SW 1271 (cell line): ENCODE measurements around the gene TMEM201.
"Not testable (repeated sequence)": the region's sequence is repeated elsewhere in the genome, so short reads cannot be mapped to it uniquely, and the experiment has no call there.

Experiments
- DNase-seq, 2 experiments: peaks; one replicate each; lab custom pipeline; 2025; lab: John Stamatoyannopoulos, UW

Gene TMEM201

DNA sequence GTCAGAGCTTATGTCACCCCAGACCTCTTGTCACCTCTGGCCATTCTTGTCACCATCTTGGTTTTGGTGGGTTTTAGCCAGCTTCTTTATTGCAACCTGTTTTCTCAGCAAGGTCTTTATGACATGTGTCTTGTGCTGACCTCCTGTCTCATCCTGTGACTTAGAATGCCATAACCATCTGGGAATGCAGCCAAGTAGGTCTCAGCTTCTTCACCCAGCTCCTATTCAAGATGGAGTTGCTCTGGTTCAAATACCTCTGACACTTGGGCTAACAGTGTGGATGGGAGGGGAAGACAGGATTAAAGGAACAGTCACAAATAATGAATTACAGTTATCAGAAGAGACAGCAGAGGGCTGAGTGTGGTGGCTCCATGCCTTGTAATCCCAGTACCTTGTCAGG, 32.3 kb downstream of the TMEM201 start:
- no peak for DNase-seq

DNA sequence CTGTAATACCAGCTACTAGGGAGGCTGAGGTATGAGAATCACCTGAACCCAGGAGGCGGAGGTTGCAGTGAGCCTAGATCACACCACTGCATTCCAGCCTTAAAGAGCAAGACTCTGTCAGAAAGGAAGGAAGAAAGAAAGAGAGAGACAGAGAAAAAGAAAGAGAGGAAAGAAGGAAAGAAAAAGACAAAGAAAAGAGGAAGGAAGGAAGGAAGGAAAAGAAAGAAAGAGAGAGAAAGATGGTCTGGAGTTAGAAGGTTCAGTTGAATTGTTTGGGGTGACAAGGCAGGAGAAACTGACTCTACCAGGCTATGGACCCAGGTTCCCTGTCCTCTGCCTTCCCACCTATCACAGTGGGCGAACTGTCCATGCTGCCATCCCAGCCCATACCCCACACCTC, 35.4 kb downstream of the TMEM201 start:
- no peak for DNase-seq

DNA sequence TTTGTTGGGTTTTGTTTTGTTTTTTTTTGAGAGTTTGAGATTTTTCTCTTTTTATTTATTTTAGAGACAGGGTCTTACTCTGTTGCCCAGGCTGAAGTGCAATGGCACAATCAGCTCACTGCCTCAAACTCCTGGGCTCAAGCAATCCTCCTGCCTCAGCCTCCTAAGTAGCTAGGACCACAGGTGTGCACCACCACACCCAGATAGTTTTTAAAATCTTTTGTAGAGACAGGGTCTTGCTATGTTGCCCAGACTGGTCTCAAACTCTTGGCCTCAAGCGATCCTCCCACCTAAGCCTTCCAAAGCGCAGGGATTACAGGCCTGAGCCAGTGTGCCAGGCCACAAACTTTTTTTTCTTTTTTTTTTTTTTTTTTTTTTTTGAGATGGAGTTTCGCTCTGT, 36.3 kb downstream of the TMEM201 start:
- DNase-seq: not testable (repeated sequence)

DNA sequence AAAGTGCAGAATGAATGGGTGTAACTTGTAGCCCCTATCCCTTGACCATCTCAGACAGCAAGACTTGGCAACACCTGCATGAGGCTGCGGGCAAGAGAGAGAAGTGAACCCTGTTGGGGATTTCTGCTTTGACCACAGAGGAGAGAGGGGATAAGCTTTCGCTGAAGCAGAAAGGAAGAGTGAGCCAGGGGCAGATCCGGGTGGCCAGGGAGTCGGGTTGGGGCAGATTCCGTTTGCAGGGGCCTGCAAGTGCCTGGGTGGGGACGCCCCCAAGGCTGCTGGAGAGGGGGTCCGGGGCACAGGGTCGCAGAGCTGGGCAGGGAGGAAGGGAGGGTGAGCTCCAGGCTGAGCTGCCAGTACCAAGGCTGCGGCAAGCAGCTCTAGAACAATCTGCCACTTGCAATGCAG, 37.5 kb downstream of the TMEM201 start:
- no peak for DNase-seq

DNA sequence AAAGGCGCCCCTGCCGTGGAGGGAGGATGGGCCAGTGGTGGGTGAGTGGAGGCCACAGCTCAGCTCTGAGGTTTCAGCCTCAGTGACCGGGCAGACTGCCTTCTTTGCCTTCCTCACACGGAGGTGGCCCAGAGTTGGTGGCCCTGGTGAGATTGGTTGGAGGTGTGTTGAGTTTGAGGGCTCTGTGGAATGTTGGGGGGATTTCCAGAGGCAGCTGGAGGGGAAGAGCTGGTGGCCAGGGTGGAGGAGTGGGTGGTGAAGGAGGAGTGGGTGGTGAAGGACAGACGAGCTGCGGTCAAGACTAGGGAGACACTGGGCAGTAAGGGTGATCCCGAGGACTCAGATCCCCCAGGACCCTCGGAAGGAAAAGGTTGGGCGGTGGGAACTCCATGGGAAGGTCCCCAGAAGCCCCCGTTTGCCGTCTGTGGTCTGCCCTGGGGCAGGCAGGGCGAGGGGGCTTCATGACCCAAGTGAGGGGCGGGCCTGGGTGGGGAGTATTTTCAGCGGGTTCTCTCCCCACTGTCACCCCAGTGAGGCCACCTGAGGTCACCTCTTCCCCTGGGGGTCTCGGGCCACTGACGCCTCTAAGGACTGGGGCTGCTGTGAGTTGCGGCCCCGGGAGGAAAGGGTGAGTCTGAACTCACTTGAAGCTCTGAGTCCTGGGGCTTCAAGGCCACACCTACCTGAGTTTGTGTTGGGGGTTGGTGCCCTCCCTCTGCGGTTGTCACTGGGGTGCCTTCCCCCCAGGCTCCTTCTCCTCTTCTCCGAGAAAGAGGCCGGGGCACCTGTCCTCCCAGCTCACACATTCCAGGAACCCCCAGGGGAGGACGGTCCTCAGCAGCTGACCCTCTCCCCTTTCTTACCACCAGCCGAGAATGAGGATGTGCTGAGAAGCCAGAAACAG, 40.1 kb downstream of the TMEM201 start:
- no peak for DNase-seq

DNA sequence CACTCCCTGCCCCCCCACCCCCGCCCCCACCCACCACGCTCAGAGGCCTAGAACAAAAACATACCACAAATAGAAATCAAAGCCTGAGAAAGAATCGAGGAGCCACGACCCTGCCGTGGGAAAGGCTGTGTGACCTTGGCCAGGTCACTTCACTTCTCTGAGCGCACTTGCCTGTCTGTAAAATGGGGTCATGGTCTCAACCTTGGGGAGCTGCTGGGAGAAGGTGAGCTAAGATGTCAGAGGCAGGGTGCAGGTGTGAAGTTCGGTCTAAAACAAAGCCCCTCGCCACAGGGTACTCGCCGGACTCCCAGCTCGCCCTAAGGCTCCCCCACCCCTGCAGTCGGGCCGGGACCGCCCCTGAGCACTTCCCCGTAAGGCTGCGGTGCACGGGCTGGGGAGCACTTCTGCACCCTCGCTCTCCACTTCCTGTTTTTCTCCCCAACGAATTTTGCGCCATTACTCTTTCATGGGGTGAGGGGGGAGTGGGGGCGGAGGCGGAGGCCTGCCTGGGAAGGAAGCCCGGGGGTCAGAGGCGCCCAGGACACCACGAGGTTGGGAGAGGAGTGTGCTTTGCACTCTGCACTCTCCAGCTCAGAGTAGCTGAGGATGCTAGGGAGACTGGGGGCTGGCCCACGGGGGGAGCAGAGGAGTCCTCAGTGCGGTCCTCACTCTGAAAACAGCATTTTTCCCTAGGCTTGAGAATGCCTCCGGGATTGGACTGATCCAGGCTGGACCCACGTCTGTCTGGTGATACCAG, 40.9 kb downstream of the TMEM201 start:
- DNase-seq: no peak

DNA sequence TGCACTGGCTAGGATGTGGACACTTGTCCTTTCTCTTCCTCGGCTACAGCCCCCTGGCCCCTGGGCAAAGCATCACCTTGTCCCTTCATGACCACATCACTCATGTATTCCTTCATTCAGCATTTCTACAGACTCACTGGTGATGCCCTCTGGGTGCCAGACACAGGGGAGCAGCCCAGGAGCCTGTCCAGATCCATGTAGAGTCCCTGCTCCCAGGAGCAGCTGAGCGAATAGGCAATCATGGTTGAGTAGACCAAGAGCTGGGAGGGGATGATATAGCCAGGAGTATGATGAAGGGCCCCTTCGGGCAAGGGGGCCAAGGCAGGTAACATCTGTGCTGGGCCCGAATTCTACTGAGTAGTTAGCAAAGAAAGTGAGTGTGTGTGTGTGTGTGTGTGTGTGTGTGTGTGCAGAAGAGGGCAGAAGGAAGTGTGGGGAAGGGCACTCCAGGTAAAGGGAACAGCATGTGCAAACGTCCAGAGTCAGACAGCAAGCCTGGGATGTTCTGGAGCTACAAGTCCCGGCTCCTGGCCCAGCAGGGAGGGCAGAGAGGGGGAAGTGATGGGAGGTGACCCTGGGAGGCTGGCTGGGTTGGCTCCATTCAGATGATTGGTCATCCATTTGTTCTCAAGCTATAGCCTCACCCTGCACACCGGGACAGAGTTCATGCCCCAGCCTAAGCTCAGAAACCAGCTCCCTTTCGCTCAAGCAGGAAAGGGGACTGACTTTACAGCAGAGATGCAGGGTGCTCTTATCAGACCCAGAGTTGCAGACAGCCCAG, 41.8 kb downstream of the TMEM201 start:
- DNase-seq: no peak

DNA sequence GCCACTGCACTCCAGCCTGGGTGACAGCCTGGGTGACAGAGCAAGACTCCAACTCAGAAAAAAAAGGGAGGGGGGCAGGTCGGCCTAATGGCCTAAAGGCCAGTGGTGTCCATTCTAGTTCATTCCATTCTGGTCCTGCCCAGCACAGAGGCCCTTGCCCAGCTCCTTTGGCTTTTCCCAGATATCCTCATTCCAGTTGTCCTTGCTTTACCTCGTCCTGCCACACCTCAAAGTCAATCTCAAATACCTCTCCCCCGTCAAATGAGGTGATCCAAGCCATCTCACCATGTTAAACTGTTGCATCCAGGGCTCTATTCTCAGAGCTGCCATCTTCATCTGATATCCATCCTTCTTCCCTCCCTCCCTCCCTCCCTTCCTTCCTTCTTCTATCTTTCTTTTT, 42.9 kb downstream of the TMEM201 start:
- no peak for DNase-seq

DNA sequence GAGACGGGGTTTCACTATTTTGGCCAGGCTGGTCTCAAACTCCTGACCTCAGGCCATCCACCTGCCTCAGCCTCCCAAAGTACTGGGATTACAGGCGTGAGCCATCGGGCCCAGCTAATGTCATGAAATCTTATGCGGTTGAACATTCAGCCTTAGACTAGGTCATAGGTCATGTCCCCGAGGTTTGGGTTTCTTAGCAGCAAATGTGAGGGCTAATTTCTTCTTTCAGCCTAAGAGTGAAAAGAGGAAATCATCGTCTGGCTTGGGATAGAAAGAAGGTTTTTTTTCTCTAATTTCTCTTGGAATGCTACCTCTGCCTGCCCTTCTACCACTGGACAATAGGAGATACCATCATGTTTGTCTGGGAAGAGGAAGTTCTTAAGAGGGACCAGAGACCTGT, 44.8 kb downstream of the TMEM201 start:
- no peak for DNase-seq

DNA sequence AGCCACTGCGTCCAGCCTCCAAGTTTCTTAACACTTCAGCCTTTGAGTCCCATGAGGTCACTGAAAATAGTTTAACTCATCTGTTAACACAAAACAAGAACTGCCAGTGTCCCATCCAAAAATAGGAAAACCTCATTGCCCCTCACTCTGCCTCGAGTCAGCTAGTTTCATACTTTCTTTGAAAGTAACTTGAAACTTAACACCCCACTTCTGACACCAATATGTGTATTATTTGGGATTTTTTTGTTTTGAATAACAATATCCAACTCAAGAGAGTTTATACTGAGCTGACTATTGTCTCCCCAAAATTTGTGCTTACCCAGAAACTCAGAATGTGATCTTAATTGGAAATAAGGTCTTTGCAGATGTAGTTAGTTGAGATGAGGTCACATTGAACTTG, 45.9 kb downstream of the TMEM201 start:
- no peak for DNase-seq

DNA sequence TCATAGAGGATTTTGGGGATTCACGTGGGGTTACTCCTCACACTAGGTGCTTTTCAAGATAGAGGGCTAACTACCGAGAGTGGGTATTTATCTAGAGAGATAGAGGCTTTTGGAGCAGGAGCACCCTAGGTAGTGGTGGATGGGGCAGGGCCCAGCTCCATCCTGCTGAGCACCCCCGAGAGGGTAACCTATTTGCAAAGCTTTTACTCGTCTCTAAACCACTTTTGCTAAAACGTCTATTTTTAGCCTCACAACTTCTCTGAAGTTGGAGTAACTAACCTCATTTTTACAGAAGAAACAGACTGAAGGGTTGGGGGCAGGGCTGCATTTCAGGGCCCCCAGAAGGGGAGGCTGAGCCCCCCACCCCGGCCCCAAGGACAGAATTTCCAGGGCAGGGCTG, 50.5 kb downstream of the TMEM201 start:
- DNase-seq: no peak

DNA sequence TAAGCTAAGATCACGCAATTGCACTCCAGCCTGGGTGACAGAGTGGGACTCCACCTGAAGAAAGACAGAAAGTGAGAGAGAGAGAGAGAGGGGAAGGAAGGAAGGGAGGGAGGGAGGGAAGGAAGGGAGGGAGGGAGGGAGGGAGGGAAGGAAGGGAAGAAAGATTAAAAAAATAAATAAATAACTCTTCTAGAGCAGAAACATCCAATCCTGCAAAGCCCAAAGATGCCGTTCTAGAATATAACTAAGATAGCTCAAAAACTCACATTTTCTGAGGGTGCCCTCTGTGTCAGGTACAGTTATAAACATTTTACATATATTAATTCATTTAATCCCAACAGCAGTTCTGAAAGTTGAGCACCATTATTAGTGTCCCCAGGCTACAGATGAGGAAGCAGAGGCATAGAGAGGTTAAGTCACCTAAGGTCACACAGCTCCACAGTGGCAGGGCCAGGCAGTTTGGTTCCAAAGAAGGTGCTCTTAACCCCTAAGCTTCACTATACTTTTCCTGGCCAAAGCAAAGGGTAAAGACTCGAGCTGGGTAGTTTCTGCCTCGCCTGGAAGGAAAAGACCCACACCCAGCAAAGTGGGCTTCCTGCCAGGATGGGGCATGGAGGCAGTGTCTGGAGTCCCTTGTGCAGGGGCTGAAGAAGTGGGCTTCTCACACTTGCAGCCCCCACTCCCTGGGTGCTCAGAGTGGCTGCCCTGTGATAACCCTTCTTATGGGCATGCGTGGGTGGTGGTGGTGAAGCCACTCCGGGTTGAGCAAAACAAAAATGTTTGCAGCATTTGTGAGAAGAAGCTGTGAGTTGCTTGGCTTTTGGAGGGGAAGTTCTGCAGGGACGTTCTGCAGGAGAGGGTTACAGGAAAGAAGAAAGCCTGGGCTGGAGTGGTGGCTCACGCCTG, 54.9 kb downstream of the TMEM201 start:
- DNase-seq: no peak

DNA sequence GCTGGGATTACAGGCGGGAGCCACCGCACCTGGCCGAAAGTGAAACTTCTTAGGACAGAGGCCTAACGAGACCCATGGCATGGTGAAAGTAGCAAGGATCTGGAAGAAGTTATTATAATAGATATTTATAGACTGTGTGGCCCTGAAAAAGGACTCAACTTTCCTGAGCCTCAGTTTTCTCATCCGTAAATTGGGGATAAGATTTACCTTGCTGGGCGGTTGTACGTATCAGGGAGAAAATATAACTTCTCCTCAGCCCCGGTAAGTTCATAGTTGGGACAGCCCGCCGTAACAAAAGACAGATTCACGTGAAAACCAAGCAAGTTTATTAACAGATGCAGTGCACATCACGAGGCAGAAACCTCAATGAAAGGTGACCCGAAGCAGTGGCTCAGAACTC, 57.3 kb downstream of the TMEM201 start:
- DNase-seq: no peak

DNA sequence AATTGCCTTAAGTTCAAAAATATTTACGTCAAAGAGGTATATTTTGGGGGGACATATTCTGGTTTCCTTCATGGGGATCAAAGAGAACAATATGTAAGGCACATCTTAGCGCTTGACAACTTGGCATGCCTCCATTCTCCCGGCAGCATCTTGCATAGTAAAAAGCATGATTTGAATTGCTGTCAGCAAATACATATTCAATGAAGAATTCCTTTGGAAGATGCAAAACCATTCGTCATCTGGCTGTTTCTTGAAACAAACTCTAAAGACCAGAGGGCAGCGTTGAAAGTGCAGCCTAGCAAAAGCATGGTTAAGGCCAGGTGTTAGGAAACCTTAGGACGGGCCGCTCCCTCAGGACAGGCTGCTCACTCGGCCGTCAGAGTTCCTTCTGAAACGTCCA, 59.5 kb downstream of the TMEM201 start:
- DNase-seq: no peak

DNA sequence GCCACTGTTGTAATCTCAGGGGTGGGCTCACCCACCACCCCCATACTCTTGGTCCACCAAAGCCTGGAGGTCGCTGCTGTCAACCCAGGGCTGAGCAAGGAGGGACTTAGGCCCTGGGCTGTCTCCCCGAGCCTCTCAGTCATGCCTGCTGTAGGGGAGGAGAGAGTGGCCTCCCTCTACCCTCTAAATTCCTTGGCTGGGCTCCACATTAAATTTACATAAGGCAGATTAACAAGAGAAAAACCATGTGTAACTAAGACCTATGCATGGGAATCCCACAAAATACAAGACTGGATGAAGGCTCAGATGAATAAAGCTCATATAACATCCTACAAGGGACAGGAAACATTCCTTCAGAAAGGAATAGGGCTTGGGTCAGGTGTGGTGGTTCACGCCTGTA, 61.1 kb downstream of the TMEM201 start:
- no peak for DNase-seq

DNA sequence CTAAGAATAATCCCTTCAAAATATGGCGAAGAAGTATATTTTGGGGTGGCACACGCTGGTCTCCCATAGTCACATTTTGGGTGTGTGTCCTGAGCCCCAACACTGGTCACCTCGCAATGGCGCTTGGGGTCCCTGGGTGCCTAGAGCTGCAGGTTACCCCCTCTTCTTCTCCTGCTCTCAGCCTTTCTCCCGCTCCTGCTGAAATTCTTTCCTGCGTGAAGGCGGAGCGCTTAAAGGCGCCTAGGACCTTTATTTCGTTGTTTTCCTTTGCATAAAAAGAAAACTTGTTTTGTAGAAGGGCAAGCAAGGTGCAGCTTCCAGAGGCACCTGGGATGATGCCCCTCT, 62.5 kb downstream of the TMEM201 start:
- no peak for DNase-seq

DNA sequence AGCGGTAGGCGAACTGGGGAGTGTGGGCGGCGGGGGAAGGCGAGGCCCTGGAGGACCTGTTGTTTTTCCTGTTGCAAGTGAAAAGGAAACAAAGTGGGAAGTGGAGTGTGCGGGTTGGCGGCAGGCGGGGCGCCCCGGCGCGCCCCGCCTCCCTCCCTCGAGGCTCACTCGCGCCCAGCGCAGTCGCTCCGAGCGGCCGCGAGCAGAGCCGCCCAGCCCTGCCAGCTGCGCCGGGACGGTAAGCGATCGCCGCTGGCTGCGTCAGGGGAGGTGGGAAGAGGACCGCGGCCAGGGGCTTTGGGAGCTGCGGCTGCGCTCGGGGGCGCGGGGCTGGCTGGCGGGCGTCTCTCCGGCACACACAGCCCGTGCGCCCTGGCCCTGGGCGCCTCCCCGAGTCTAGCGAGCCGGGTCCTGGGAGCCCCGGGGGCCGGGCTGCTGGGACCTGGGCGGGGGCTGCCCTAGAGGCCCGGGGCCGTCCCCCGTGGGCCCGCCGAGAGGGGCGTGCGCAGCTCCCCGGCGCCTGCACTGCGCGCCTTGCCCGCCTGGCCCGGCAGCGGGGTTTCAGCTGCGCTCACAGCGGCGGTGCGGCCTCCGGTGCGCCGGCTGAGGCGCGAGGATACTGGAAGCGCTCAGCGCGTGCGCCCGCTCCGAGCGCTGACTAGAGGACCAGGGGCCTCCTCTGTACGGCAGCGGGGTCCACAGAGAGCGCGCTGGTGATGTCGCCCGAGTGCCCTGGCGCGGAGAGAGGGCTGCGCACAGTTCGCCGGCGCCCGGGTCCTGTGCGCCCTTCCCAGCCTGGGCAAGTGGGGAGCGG, 63.1 kb downstream of the TMEM201 start, which contains the start of gene PIK3CD:
PIK3CD (plus strand) TSS at position 167 of the 814 bp plus-strand sequence. CDS start 58,725 bp downstream, outside the sequence.
- no peak for DNase-seq

DNA sequence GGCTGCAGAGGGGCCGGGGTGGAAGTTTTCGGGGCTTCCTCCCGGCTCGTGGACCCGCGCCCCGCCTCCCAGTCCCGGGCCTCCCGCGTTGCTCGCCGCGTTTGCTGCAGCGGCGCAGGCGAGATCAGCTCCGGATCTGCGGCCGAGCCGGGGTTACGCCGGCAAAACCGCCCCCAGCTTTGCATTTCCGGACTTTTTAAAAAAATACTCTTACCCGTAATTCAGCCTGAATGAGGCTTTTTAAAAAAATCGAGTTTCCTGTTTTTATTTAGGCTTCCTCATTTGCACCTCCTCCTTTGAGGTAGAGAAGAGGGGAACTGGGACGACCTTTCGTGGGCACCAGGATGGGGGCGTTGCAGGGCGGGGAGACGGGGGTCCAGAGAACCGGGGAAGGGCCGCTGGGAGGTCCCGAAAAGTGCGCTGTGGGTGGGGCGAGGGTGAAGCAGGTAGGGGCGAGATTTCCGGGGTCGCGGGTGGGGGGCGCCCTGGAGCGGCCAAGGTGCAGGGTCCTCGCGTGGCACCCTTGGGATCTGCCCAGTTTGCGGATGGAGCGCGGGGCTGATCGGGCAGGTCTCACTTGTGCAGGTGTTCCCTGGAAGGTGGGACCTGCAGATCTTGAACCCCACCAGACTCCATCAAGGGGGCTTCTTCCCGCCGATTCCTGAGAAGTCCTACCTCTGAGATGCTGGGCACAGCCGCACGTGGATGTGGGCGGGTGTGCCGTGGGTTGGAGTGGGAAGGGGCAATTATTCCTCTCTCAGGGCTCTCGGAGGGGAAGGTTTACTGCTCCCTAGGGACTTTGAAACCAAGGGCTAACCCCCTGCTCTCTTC, 63.9 kb downstream of the TMEM201 start:
- DNase-seq: no peak

DNA sequence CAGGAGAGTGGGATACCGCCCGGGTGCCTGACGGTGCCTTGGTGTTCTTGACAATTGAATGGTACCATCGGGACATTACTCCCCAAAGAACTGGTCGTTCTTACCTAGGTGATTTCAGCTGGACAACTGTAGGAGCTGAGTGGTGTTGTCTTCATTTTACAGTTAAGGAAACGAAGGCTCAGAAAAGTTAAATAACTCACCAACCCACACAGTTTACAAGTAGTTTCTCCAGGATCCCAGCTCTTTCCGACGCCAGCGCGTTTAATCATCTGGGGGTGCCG, 64.4 kb downstream of the TMEM201 start:
- no peak for DNase-seq

DNA sequence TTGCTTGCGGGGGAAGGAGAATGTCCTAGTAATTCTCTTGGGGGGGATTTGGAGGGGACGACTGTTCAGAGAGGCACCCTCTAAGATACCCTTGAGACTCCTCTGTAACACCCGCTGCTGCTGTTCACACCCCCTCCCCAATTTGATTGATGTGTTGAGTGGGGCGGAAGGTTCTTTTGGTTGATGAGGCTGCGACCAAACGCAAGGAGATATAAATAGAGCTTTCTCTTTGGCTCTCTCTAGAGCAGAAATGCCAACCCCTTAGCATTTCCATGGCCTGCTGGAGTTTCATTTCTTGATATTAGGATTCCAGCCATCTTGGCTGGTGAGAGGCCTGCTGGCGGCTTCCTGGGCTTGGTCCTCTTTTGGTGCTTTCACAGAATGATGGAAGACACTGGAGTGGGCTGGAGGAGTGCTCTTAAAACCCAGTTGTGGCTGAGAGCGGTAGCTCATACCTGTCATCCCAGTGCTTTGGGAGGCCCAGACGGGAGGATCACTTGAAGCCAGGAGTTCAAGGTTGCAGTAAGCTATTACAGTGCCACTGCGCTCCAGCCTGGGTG, 64.9 kb downstream of the TMEM201 start:
- no peak for DNase-seq
